ENCODE measurements around the gene HEY2. TPM values are rescaled to one million over a fixed set of nuclear protein-coding genes. Genes with fewer than 3 reads are reported as not detected.

The HEY2 gene
- total RNA-seq, 1 donor from 2014 or later = 2.8 TPM

GRCh38 chr6:125727216-125727615, 22.2 kb upstream of the HEY2 start:
- no peak for ATAC-seq
- H3K36me3 ChIP-seq = no peaks in the 10 kb centered on the region
- intact Hi-C loops (cut with DNase I) = no loop called here

GRCh38 chr6:125728739-125729138, 20.7 kb upstream of the HEY2 start:
- no peaks in the 10 kb centered on the region for H3K9me3 ChIP-seq
- ATAC-seq = no peak
- no peaks in the 10 kb centered on the region for H3K27me3 ChIP-seq (ENCODE audit: low read depth)
- intact Hi-C loops (cut with DNase I) = no loop called here
- H3K27ac ChIP-seq = no peak overlapping the region
- H3K36me3 ChIP-seq = no peaks in the 10 kb centered on the region
- no peak for TF ChIP-seq CTCF (IDR thresholded peaks at IDR 0.05)
- no peak overlapping the region for H3K4me3 ChIP-seq
- no peak for DNase-seq
- no peaks in the 10 kb centered on the region for H3K4me1 ChIP-seq

More at GRCh38 chr6:125727216-125727615, 22.2 kb upstream of the HEY2 start:
- TF ChIP-seq CTCF (IDR thresholded peaks at IDR 0.05) = no peak
- DNase-seq = no peak
- Histone ChIP-seq H3K27ac (no peak overlapping the region), H3K4me1 (no peaks in the 10 kb centered on the region), H3K9me3 (no peaks in the 10 kb centered on the region), H3K27me3 (ENCODE audit: low read depth) (no peaks in the 10 kb centered on the region), H3K4me3 (no peak overlapping the region)

GRCh38 chr6:125729983-125730382, 19.4 kb upstream of the HEY2 start:
- TF ChIP-seq CTCF (IDR thresholded peaks at IDR 0.05) = no peak
- intact Hi-C loops (cut with DNase I) = no loop called here

GRCh38 chr6:125732398-125732797, 17.0 kb upstream of the HEY2 start:
- intact Hi-C loops (cut with DNase I) = no loop called here
- no peak for ATAC-seq

More at GRCh38 chr6:125729983-125730382, 19.4 kb upstream of the HEY2 start:
- Histone ChIP-seq H3K27me3 (ENCODE audit: low read depth) (peaks cover 12% of the 10 kb centered on the region), H3K4me1 (no peaks in the 10 kb centered on the region), H3K4me3 (no peak overlapping the region), H3K9me3 (no peaks in the 10 kb centered on the region), H3K27ac (no peak overlapping the region), H3K36me3 (no peaks in the 10 kb centered on the region)
- no peak for ATAC-seq
- no peak for DNase-seq

GRCh38 chr6:125733516-125734300, 15.7 kb upstream of the HEY2 start:
- H3K36me3 ChIP-seq = no peaks in the 10 kb centered on the region

More at GRCh38 chr6:125732398-125732797, 17.0 kb upstream of the HEY2 start:
- no peak overlapping the region for H3K27ac ChIP-seq
- no peaks in the 10 kb centered on the region for H3K36me3 ChIP-seq
- no peak for DNase-seq
- no peak overlapping the region for H3K4me3 ChIP-seq
- no peaks in the 10 kb centered on the region for H3K4me1 ChIP-seq
- H3K27me3 ChIP-seq (ENCODE audit: low read depth) = peaks cover 12% of the 10 kb centered on the region
- no peaks in the 10 kb centered on the region for H3K9me3 ChIP-seq
- no peak for TF ChIP-seq CTCF (IDR thresholded peaks at IDR 0.05)

More at GRCh38 chr6:125733516-125734300, 15.7 kb upstream of the HEY2 start:
- Histone ChIP-seq H3K4me3 (no peak overlapping the region), H3K4me1 (no peaks in the 10 kb centered on the region), H3K27ac (no peak overlapping the region), H3K27me3 (ENCODE audit: low read depth) (peaks cover 12% of the 10 kb centered on the region), H3K9me3 (no peaks in the 10 kb centered on the region)
- no peak for ATAC-seq
- no peak for TF ChIP-seq CTCF (IDR thresholded peaks at IDR 0.05)
- intact Hi-C loops (cut with DNase I) = no loop called here
- no peak for DNase-seq
